Uterus (tissue), 4 donors: ENCODE data around the gene RSAD1. TPM values are rescaled to one million over a fixed set of nuclear protein-coding genes. Genes with fewer than 3 reads are reported as not detected.
A peak's percentile ranks its signal among the peaks of the same experiment; 100 is the strongest.

ENCODE experiments used
- DNase-seq, 2 donors: peaks; one replicate each; pipeline ENCODE4 v3.0.0-alpha.2; 2019 to 2020
- H3K27ac ChIP-seq, 2 donors: fragments of 200-600 bp; sonication (generic); 1 replicate in 1 of 2; 2 replicates in 1 of 2; pipeline ENCODE4 v1.5.1; 2016 to 2018
- H3K27me3 ChIP-seq, 2 donors: fragments of 200-600 bp; sonication (generic); one replicate each; pipeline ENCODE4 v1.5.1; 2018 to 2019; ENCODE audit warnings: control low read depth in 1 of 2
- H3K36me3 ChIP-seq, 2 donors: fragments of 200-600 bp; sonication (generic); one replicate each; pipeline ENCODE4 v1.5.1; 2019; ENCODE audit warnings: control low read depth in 1 of 2
- H3K4me1 ChIP-seq, 2 donors: fragments of 200-600 bp; sonication (generic); one replicate each; pipeline ENCODE4 v1.5.1; 2018 to 2019; ENCODE audit warnings: control low read depth in 1 of 2
- H3K4me3 ChIP-seq, 2 donors: fragments of 200-600 bp; sonication (generic); 1 replicate in 1 of 2; 2 replicates in 1 of 2; pipeline ENCODE4 v1.5.1; 2018 to 2019; ENCODE audit warnings: mild to moderate bottlenecking in 1 of 2
- H3K9me3 ChIP-seq, 2 donors: fragments of 200-600 bp; sonication (generic); one replicate each; pipeline ENCODE4 v1.5.1; 2019; ENCODE audit warnings: control low read depth in 1 of 2
- CTCF ChIP-seq, 4 experiments: fragments of 200-600 bp in 2 of 4; fragments of 450-650 bp in 2 of 4; sonication (generic) in 2 of 4; IDR thresholded peaks; one replicate each; pipeline ENCODE4 v1.5.1; 2016 to 2019; ENCODE audit warnings: antibody characterized with exemption in 4 of 4, mild to moderate bottlenecking in 2 of 4, moderate library complexity in 1 of 4
- POLR2A ChIP-seq, 2 donors: fragments of 450-650 bp; IDR thresholded peaks; one replicate each; pipeline ENCODE4 v1.6.1; 2016; ENCODE audit warnings: antibody characterized with exemption in 2 of 2, mild to moderate bottlenecking in 1 of 2, moderate library complexity in 1 of 2
- intact Hi-C: fragments of 100-400 bp; cut with DNase I; formaldehyde crosslinking; loops from one replicate; pipeline ENCODE4 v1.15.1; 2023; ENCODE audit warnings: low total_unique reads
- total RNA-seq, 4 donors: library from RNA; depleted of rRNA in 3 of 4; stranded (reverse); fragments of >200 nt in 3 of 4; gene quantifications; one replicate each; pipeline versions ENCODE4 v1.1.0 to v1.2.4, GENCODE V29; 2014 to 2023
- donor health status: DM: yes; HTN: yes; CAD: no.

The RSAD1 gene
- total RNA-seq, 4 donors from 2014 or later, result 12.9 to 42.6 (median 30.7) TPM

DNA sequence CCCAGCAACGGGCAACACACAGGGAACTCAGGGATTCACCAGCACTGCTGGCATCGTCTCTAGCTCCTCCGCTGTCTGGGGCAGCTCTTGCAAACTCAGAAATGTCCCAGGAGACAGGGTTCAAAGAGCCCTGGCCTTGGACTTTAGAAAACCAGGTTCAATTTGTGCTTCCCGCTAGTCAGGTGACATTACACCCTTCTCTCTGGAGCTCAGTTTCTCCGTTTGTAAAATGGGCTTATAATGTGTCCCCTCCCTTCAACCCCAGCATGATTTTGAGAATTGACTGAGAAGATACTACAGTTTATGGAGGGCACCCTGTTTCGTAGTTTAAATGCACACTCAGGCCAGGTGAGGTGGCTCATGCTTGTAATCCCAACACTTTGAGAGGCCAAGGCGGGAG is 27.6 kb downstream of the RSAD1 start:
- no peaks in the 10 kb centered on the region for H3K27me3 ChIP-seq
- intact Hi-C loops, result no loop called here
- TF ChIP-seq CTCF (IDR thresholded peaks at IDR 0.05) (no peak), POLR2A (IDR thresholded peaks at IDR 0.05) (no peak)

DNA sequence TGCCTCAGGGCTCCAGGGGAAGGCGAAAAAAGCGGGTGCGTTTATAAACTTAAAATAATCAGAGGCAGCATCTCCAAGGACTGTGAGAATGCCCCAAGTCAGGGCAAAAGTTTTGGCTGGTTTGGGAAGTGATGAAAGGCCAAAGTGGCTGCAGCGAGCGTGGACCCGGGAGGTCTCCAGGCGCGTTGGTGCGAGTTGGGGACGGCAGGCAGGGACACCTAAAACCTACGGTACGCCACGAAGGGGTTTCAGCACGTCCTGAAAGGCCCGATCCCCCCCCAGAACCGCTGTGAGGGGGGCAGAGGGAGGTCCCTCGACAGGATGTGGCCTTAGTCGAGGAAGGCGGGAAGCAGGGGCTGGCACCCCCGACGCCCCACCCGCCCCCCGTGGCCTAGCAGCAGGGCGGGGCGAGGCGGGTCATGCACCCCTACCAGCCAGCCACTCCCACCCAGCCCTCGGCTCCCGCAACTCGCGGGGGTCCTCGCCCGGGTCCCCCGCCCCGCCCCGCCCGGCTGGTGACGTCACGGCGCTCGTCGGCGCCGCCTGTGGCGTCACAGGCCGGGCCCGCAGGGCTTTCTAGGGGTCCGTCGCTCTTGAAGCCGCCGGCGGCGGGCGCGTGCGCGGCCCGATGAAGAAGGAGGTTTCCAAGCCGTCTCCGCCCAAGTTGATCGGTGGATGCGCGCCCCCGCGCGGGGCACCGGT is 29.4 kb downstream of the RSAD1 start, which contains the start of gene MYCBPAP:
MYCBPAP (plus strand) TSS at position 569 of the 702 bp plus-strand sequence. CDS start 236 bp downstream, outside the sequence.
- no peaks in the 10 kb centered on the region for H3K9me3 ChIP-seq
- DNase-seq, result peak; percentile 81 to 87
- TF ChIP-seq CTCF (IDR thresholded peaks at IDR 0.05) (peak; percentile 11 to 27 (median 14)), POLR2A (IDR thresholded peaks at IDR 0.05) (peak in 1 of 2 donors; percentile 50)
- peak within 1 kb of the TSS; percentile 80 to 90 for H3K27ac ChIP-seq
- H3K4me1 ChIP-seq, result no peaks in the 10 kb centered on the region
- no peaks in the 10 kb centered on the region for H3K36me3 ChIP-seq
- intact Hi-C loops, result no loop called here
- peak within 1 kb of the TSS; percentile 44 to 52 for H3K4me3 ChIP-seq
- H3K27me3 ChIP-seq, result no peaks in the 10 kb centered on the region

More for the DNA sequence above, 27.6 kb downstream of the RSAD1 start:
- Histone ChIP-seq H3K4me1 (no peaks in the 10 kb centered on the region), H3K9me3 (no peaks in the 10 kb centered on the region), H3K4me3 (no peak overlapping the region), H3K36me3 (no peaks in the 10 kb centered on the region), H3K27ac (no peak overlapping the region)
- no peak for DNase-seq

- no peaks in the 10 kb centered on the region for H3K9me3 ChIP-seq
- no peak for DNase-seq
- peak overlapping the region; percentile 80 to 90 for H3K27ac ChIP-seq
- H3K4me3 ChIP-seq, result peak overlapping the region; percentile 44 to 52
- TF ChIP-seq CTCF (IDR thresholded peaks at IDR 0.05) (peak in 1 of 4 experiments; percentile 1), POLR2A (IDR thresholded peaks at IDR 0.05) (peak in 1 of 2 donors; percentile 0)
- no peaks in the 10 kb centered on the region for H3K36me3 ChIP-seq
- intact Hi-C loops, result no loop called here
- no peaks in the 10 kb centered on the region for H3K27me3 ChIP-seq
- no peaks in the 10 kb centered on the region for H3K4me1 ChIP-seq
Measured at GRCh38 chr17:50508573-50509460, 30.2 kb downstream of the RSAD1 start.

DNA sequence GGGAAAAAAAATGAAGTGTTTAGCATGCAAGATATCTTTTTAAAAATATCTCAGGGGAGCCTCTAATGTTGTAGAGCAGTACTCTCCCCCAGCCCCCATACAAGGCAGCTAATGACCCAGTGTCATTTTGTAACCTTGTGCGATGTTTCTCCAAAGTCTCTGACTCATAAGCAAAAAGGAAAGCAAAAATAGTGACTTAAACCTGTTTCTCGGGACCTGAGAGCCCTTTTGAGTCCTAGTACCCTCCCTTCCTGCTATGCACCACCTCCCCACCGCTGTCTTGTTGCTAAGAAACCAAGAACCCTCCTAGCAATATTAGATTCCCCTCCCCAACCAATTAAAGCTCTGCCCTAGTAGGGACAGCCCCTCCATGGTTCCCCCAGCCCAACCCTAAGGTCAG is 32.4 kb downstream of the RSAD1 start:
- Histone ChIP-seq H3K27ac (peak overlapping the region in 1 of 2 donors; percentile 21), H3K4me3 (no peak overlapping the region), H3K36me3 (no peaks in the 10 kb centered on the region), H3K27me3 (no peaks in the 10 kb centered on the region), H3K4me1 (no peaks in the 10 kb centered on the region), H3K9me3 (no peaks in the 10 kb centered on the region)
- intact Hi-C loops, result no loop called here
- TF ChIP-seq POLR2A (IDR thresholded peaks at IDR 0.05) (no peak), CTCF (IDR thresholded peaks at IDR 0.05) (no peak)
- DNase-seq, result no peak

DNA sequence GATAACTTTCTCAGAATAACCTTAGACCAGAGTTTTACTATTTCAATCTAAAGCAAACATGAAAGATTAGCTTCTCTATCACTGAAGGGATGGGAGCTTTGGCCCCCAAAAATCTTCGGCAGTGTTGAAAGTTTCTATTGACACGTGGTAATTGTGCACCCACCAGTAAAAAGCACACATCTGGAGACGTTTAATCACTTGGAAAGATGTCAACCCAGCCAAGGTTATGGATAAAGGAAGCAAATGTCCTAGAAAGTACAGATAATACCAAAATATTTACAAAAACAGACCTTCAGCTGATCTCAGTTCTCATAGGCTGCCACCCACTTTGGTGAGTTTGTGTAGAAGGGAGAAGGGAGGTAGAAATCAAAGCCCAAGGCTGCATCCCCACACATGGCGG is 34.8 kb downstream of the RSAD1 start:
- Histone ChIP-seq H3K4me3 (no peak overlapping the region), H3K27me3 (no peaks in the 10 kb centered on the region), H3K4me1 (no peaks in the 10 kb centered on the region), H3K27ac (no peak overlapping the region), H3K9me3 (no peaks in the 10 kb centered on the region), H3K36me3 (no peaks in the 10 kb centered on the region)
- no peak for DNase-seq
- intact Hi-C loops, result no loop called here
- TF ChIP-seq POLR2A (IDR thresholded peaks at IDR 0.05) (no peak), CTCF (IDR thresholded peaks at IDR 0.05) (no peak)
